K562 (cell line): ENCODE results near the gene RHEBL1. TPM values are rescaled to one million over a fixed set of nuclear protein-coding genes. Genes with fewer than 3 reads are reported as not detected.

Source experiments
- BRF1 ChIP-seq: IDR thresholded peaks from 3 replicates; pipeline ENCODE4 v1.6.1; 2011; ENCODE audit warnings: borderline replicate concordance, mild to moderate bottlenecking; ENCODE audit not compliant: insufficient read length; ENCODE audit errors: extremely low read depth
- CBX1 ChIP-seq: sonication (generic); IDR thresholded peaks from 2 replicates; pipeline ENCODE4 v1.6.1; 2016; ENCODE audit warnings: antibody characterized with exemption, low read depth, mild to moderate bottlenecking
- E2F5 ChIP-seq: sonication (generic); formaldehyde crosslinking; IDR thresholded peaks from 2 replicates; pipeline ENCODE4 v1.8.0; 2022; ENCODE audit warnings: mild to moderate bottlenecking, missing genetic modification reagents
- GABPA ChIP-seq: fragments of 200-800 bp; sonication (Bioruptor generic); conservative IDR thresholded peaks from 2 replicates; pipeline ENCODE4 v1.6.1; 2016; ENCODE audit warnings: low read depth, missing genetic modification characterization, missing compliant biosample characterization
- KDM1A ChIP-seq, 2 experiments: fragments of 450-650 bp; IDR thresholded peaks; 2 replicates each; pipeline ENCODE4 v1.6.1; 2016; ENCODE audit warnings: mild to moderate bottlenecking in 2 of 2
- KDM2B ChIP-seq: fragments of 250-450 bp; sonication (Bioruptor Pico); IDR thresholded peaks from 2 replicates; pipeline ENCODE4 v1.8.0; 2021; ENCODE audit warnings: mild to moderate bottlenecking, moderate library complexity
- MBD1 ChIP-seq: fragments of 250-450 bp; sonication (Bioruptor Pico); IDR thresholded peaks from 2 replicates; pipeline ENCODE4 v1.8.0; 2022; ENCODE audit warnings: inconsistent platforms
- MLX ChIP-seq, 2 experiments: fragments of 450-650 bp in 1 of 2; sonication (generic) in 1 of 2; formaldehyde crosslinking; conservative IDR thresholded peaks; 2 replicates each; pipeline versions ENCODE4 v1.4.0 to v1.8.1; 2020 to 2022; ENCODE audit warnings: mild to moderate bottlenecking in 1 of 2, missing genetic modification reagents in 1 of 2
- NUFIP1 ChIP-seq: fragments of 450-650 bp; IDR thresholded peaks from 2 replicates; pipeline ENCODE4 v1.6.1; 2018; ENCODE audit not compliant: partially characterized antibody
- TCF7 ChIP-seq: sonication (generic); IDR thresholded peaks from 2 replicates; pipeline ENCODE4 v1.6.1; 2016; ENCODE audit warnings: antibody characterized with exemption, borderline replicate concordance
- TSC22D4 ChIP-seq: fragments of 450-650 bp; IDR thresholded peaks from 2 replicates; pipeline ENCODE4 v1.6.1; 2016; ENCODE audit warnings: missing genetic modification characterization, missing biosample characterization, control low read depth
- ZBTB43 ChIP-seq: sonication (generic); formaldehyde crosslinking; IDR thresholded peaks from 2 replicates; pipeline ENCODE4 v1.8.0; 2023; ENCODE audit warnings: mild to moderate bottlenecking, missing genetic modification reagents
- ZBTB7A ChIP-seq: IDR thresholded peaks from 2 replicates; pipeline ENCODE4 v1.6.1; 2011; ENCODE audit warnings: low read depth, mild to moderate bottlenecking, low read length, moderate library complexity, borderline replicate concordance; ENCODE audit not compliant: control insufficient read depth
- ZNF444 ChIP-seq: fragments of 250-450 bp; sonication (Bioruptor Pico); IDR thresholded peaks from 2 replicates; pipeline ENCODE4 v1.4.0; 2020; ENCODE audit warnings: mild to moderate bottlenecking, moderate library complexity
- ZNF589 ChIP-seq: fragments of 200-800 bp; sonication (Bioruptor generic); IDR thresholded peaks from 2 replicates; pipeline ENCODE4 v1.6.1; 2016; ENCODE audit warnings: low read depth, missing genetic modification characterization, missing compliant biosample characterization
- polyA plus RNA-seq, 8 experiments: library from polyadenylated mRNA; depleted of rRNA in 4 of 8; stranded (reverse) in 5 of 8; unstranded in 3 of 8; fragments of >200 nt; fragmentation: Nextera tagmentation in 2 of 8; fragmentation: Illumina TruSeq in 1 of 8; extraction: Ambion mirVana in 2 of 8; extraction: Trizol in 1 of 8; gene quantifications; 2 replicates each; pipeline versions ENCODE4 v1.2.1 to v1.2.3, GENCODE V29; 2011 to 2014; ENCODE audit warnings: inconsistent platforms in 1 of 8, missing spikeins in 1 of 8
- total RNA-seq, 7 experiments: library from RNA; depleted of rRNA in 6 of 7; stranded (reverse); fragments of >200 nt in 6 of 7; fragmentation: Illumina TruSeq in 2 of 7; extraction: Trizol in 2 of 7; gene quantifications; 2 replicates each; pipeline versions ENCODE4 v1.2.1 to v1.2.3, GENCODE V29; 2011 to 2021; ENCODE audit warnings: low replicate concordance in 1 of 7

Gene RHEBL1
- total and polyA plus RNA-seq, 9 of the 15 experiments (the other 6 are each of a cell fraction or from before 2014, with no cell fraction given): 4.3 to 36.1 (median 8.2) TPM

GRCh38 chr12:49092816-49093406, 23.1 kb upstream of the RHEBL1 start (continued):
- TF ChIP-seq MBD1 (no peak), TCF7 (no peak), NUFIP1 (no peak), ZNF589 (CRISPR knock-in tag) (0 out of 2 replicates have a peak, but pooled peaks have one; percentile 7), E2F5 (CRISPR knock-in tag) (no peak), TSC22D4 (tag) (no peak), KDM1A (IDR thresholded peaks at IDR 0.05) (0 out of 4 replicates have a peak, but pooled peaks of 1 of the 2 experiments have one; percentile 8), ZBTB43 (no peak), MLX (CRISPR knock-in tag; conservative IDR thresholded peaks at IDR 0.05) (no peak), ZBTB7A (no peak), CBX1 (no peak), GABPA (no peak), BRF1 (no peak), KDM2B (no peak), ZNF444 (CRISPR knock-in tag) (0 out of 2 replicates have a peak, but pooled peaks have one; percentile 57)
- TF ChIP-seq, all 486 proteins: peak for 5
